Posterior vena cava (tissue), 2 donors: ENCODE measurements around the gene CNKSR2. TPM values are rescaled to one million over a fixed set of nuclear protein-coding genes. Genes with fewer than 3 reads are reported as not detected.
"Not testable (repeated sequence)": the region's sequence is repeated elsewhere in the genome, so short reads cannot be mapped to it uniquely, and the experiment has no call there.

Source experiments
- DNase-seq: peaks from one replicate; pipeline ENCODE4 v3.0.0-alpha.2; 2020; ENCODE audit warnings: low spot score
- intact Hi-C, 2 donors: fragments of 100-400 bp; cut with DNase I; formaldehyde crosslinking; loops; one replicate each; pipeline versions ENCODE4 v1.14.1 to v1.14.2; 2022 to 2023
- total RNA-seq, 2 donors: library from RNA; stranded (reverse); fragmentation: NEBNext Ultra II Directional; extraction: Animal tissue kit (Norgen Biotek cat#: 25700); gene quantifications; one replicate each; pipeline ENCODE4 v1.2.1, GENCODE V29; 2021
- donor health status: DM: yes; HTN: yes; CAD: no.
- donor health status: DM: yes; HTN: yes; CAD: no.

The CNKSR2 gene
- total RNA-seq, 2 donors from 2014 or later, result 1.6 to 2.1 TPM

DNA sequence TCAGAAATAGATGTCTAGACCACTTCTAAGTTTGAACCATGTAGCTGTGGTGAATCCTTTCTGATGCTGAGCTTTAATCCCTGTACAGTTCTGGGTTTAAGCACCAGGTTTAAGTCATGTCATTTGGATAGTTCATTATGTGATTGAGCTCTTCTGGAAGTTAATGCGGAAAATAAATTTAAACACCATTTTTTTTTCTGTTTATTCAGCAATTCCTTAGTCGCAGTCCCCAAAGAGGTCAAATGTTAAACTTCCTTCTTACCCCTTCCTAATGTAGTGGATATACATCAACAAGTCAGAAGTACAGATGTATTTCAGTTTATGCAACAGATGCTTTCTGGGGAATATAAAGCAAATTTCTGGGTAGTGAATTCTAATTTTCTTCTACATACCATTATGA is 52.9 kb downstream of the CNKSR2 start:
- intact Hi-C loops, result no loop called here
- DNase-seq, result no peak

DNA sequence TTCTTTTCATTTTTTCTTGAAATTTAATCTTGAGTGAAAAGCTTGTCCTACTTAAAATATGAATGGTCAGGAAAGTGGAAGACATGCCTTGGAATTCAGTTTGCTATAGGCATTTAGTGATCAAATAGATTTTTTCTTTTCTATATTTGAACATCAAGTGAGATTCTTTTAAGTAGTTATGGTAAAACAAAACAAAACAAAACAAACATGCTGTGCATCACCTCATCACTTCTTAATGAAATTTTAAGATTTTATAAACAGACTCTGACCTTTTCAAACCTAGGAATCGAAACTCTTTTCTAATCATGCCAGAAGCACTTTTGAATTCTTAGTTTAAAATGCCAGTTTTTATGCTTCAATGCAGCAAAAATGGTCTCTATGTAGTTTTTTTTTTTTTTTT is 62.8 kb downstream of the CNKSR2 start:
- intact Hi-C loops, result no loop called here
- DNase-seq, result no peak

DNA sequence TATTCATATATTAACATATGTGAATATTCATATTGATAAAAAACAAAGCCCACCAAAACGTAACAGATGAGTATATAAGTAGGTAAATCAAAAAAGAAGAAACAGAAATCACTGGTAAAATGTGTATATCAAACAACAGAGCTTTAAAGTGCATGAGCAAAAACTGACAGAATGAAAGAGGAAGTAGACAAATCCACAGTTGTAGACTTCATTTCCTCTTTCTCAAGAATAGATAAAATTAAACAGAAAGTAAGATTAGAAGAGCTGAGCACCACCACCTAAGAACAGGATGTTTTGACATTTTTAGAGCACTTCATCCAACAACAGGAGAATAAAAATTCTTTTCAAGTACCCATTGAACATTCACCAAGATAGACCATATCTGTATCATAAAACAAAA is 64.6 kb downstream of the CNKSR2 start:
- intact Hi-C loops, result no loop called here
- no peak for DNase-seq

- no peak for DNase-seq
- intact Hi-C loops, result no loop called here
These were observed 66.7 kb downstream of the CNKSR2 start for GRCh38 chrX:21440911-21441310.

- DNase-seq, result no peak
- intact Hi-C loops, result no loop called here
These were observed 83.5 kb downstream of the CNKSR2 start for GRCh38 chrX:21457718-21458117.

GRCh38 chrX:21469071-21469470 is 94.9 kb downstream of the CNKSR2 start:
- no peak for DNase-seq
- intact Hi-C loops, result no loop called here

DNA sequence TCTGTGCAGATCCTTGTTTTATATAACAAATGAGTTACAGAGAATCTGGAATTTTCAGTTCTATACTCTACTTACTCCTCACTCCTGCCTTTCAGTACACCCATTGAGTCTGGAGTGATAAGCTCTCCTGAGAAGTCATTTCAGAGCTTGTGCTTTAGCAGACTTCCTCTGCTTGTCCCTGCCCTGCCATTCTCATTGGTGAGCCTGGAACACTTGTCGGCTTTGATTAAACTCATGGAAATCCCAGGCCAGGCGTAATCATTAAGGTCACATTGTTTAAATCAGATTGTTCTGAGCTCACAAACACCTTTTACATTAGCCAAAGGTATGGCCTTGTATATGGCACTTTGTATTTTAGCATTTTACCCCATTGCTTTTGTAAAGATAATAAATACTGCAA is 102.7 kb downstream of the CNKSR2 start:
- intact Hi-C loops, result no loop called here
- DNase-seq, result no peak

- peak; percentile 44 for DNase-seq
These were observed 105.6 kb downstream of the CNKSR2 start for GRCh38 chrX:21479695-21480270.

DNA sequence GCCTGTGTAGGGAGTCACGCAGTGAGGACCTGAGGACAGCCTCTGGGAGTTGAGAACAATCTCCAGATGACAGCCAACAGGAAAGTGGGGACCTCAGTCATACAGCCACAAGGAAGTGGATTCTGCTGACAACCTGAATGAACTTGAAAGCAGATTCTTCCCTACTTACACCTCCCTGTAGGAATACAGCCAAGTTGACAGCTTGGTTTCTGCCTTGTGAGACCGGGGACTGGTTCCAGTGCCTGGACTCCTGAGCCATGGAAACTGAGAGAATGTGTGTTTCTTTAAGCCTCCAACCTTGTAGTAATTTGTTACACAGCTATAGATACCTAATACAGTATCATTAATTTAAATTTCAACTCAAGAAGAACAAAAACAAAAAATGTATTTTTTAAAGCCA is 107.5 kb downstream of the CNKSR2 start:
- no peak for DNase-seq
- intact Hi-C loops, result no loop called here

More at GRCh38 chrX:21479695-21480270, 105.6 kb downstream of the CNKSR2 start:
- intact Hi-C loops, result no loop called here

DNA sequence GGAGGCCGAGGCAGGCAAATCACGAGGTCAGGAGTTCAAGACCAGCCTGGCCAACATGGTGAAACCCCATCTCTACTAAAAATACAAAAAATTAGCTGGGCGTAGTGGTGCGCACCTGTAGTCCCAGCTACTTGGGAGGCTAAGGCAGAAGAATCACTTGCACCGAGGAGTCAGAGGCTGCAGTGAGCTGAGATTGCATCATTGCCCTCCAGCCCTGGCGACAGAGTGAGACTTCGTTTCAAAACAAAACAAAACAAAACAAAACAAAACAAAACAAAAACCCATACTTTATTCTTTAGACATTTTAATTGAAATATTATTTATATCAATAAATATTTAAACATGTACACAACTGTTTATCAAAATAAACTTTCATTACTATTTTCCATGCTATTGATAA is 109.8 kb downstream of the CNKSR2 start:
- intact Hi-C loops, DNase-seq: not testable (repeated sequence)

GRCh38 chrX:21487832-21488231 is 113.6 kb downstream of the CNKSR2 start:
- intact Hi-C loops, result no loop called here
- no peak for DNase-seq

- DNase-seq, result no peak
- intact Hi-C loops, result no loop called here
These were observed 116.1 kb downstream of the CNKSR2 start for GRCh38 chrX:21490341-21490740.

- DNase-seq, result no peak
- intact Hi-C loops, result no loop called here
These were observed 119.1 kb downstream of the CNKSR2 start for GRCh38 chrX:21493226-21493830.

- intact Hi-C loops, result no loop called here
- no peak for DNase-seq
These were observed 129.4 kb downstream of the CNKSR2 start for GRCh38 chrX:21503593-21503992.

GRCh38 chrX:21509912-21510311 is 135.7 kb downstream of the CNKSR2 start:
- no peak for DNase-seq
- intact Hi-C loops, result no loop called here

DNA sequence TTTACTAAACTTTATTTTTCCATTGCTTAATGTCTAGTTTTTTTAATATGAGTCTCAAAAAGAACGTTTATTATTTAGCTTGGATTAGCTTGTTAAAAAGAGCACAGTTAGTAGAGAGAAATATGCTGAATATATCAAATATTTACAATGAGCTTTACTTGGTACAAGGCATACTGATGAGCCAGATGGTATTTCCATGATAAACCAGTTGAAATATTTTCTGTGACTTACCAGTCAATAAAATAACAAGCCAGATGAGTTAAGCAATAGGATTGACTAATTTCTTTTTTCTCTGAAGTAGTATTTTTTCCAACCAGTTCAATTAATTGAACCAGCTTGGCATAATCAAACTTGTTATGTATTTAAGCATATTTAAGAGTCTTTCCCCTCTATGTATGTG is 149.8 kb downstream of the CNKSR2 start:
- intact Hi-C loops, result no loop called here
- DNase-seq, result no peak

- intact Hi-C loops, result no loop called here
- DNase-seq, result no peak
These were observed 153.9 kb downstream of the CNKSR2 start for GRCh38 chrX:21528076-21528475.

DNA sequence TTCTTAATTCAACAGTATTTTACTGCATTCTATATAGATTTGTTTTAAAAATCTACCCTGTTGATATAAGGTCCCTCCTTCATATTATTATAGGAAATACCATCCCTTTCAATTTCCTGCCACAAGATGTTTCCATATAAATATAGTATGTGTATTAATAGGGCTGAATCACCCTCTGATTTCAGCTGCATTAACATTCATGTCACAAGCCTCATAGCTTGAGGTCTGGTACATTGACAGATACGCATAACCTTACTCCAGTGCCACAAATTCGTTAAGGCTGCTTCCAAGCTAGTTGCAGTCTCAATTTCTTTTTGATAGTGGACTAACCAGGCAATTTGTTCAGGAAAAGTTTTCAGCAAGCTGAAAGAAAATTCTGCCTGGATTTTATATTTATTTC is 155.6 kb downstream of the CNKSR2 start:
- intact Hi-C loops, result no loop called here
- DNase-seq, result no peak

DNA sequence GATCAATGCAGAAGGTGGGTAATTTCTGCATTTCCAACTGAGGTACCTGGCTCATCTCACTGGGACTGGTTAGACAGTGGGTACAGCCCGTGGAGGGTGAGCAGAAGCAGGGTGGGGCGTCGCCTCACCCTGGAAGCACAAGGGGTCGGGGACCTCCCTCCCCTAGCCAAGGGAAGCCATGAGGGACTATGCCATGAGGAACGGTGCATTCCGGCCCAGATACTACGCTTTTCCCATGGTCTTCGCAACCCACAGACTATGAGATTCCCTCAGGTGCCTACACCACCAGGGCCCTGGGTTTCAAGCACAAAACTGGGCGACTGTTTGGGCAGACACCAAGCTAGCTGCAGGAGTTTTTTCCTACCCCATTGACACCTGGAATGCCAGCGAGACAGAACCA is 170.4 kb downstream of the CNKSR2 start:
- intact Hi-C loops, DNase-seq: not testable (repeated sequence)

DNA sequence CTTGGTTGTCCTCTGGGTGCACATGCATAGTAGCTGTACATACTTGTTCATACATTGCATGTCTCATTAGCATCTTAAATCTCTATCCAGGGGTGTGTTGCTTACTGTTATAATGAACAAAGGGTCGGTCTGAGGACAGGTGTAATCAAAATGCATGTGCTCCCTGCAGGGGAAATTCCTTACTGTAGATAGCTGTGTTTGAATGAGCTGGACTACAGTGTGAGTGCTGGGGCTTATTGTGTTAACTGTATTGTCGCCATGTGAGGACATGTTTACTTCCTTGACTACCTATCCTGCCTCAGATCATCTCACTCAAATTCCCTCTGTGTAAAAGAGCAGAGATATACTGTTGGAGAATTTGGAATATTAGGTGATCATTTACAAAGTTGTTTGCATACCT is 185.2 kb downstream of the CNKSR2 start:
- no peak for DNase-seq
- intact Hi-C loops, result no loop called here

- DNase-seq, result no peak
- intact Hi-C loops, result no loop called here
These were observed 190.8 kb downstream of the CNKSR2 start for GRCh38 chrX:21565025-21565424.

- no peak for DNase-seq
- intact Hi-C loops, result no loop called here
These were observed 200.6 kb downstream of the CNKSR2 start for GRCh38 chrX:21574793-21575192.
